Left lung (tissue), 10 donors: ENCODE data around the gene CCNC. TPM values are rescaled to one million over a fixed set of nuclear protein-coding genes. Genes with fewer than 3 reads are reported as not detected.

Experiments used
- ATAC-seq: fragments of 200-7000 bp; cut with Tn5 transposase; one replicate; pipeline ENCODE4 v1.9.1; 2020; ENCODE audit warnings: moderate library complexity
- DNase-seq, 4 donors: peaks; one replicate each; pipeline ENCODE4 v3.0.0-alpha.2; 2013 to 2020
- H3K27ac ChIP-seq, 2 donors: fragments of 200-600 bp; sonication (generic) in 1 of 2; one replicate each; pipeline versions ENCODE4 v1.5.0 to v1.8.0; 2020 to 2021
- H3K27me3 ChIP-seq, 2 donors: fragments of 200-600 bp; sonication (generic) in 1 of 2; one replicate each; pipeline versions ENCODE4 v1.5.0 to v1.8.0; 2020 to 2021
- H3K36me3 ChIP-seq, 2 donors: fragments of 200-600 bp; sonication (generic) in 1 of 2; one replicate each; pipeline versions ENCODE4 v1.5.0 to v1.8.0; 2020 to 2021
- H3K4me1 ChIP-seq, 2 donors: fragments of 200-600 bp; one replicate each; pipeline ENCODE4 v1.8.0; 2021
- H3K4me3 ChIP-seq, 2 donors: fragments of 200-600 bp; sonication (generic) in 1 of 2; one replicate each; pipeline versions ENCODE4 v1.5.0 to v1.8.0; 2020 to 2021; ENCODE audit warnings: mild to moderate bottlenecking in 1 of 2
- H3K9me3 ChIP-seq, 2 donors: fragments of 200-600 bp; sonication (generic) in 1 of 2; one replicate each; pipeline versions ENCODE4 v1.5.0 to v1.8.0; 2020 to 2021
- CTCF ChIP-seq, 2 donors: fragments of 200-600 bp; sonication (generic) in 1 of 2; IDR thresholded peaks; one replicate each; pipeline versions ENCODE4 v1.5.0 to v1.8.0; 2021; ENCODE audit warnings: antibody characterized with exemption in 2 of 2
- intact Hi-C, 2 donors: fragments of 100-400 bp; cut with DNase I; formaldehyde crosslinking; loops; one replicate each; pipeline versions ENCODE4 v1.11.2 to v1.14.2; 2022
- polyA plus RNA-seq, 6 donors: library from polyadenylated mRNA; unstranded; fragments of 120-200 nt; gene quantifications; one replicate each; pipeline ENCODE4 v1.2.1, GENCODE V29; 2013; ENCODE audit not compliant: insufficient read length in 6 of 6
- total RNA-seq, 2 donors: library from RNA; stranded (reverse); fragmentation: NEBNext Ultra II Directional; extraction: Animal tissue kit (Norgen Biotek cat#: 25700); gene quantifications; one replicate each; pipeline ENCODE4 v1.2.1, GENCODE V29; 2021
- donor health status: DM: no; HTN: yes; CAD: no.
- donor health status: DM: no; HTN: no; CAD: no.

Gene CCNC
- total and polyA plus RNA-seq, 8 donors: 55.6 to 110 (median 86.8) TPM

DNA sequence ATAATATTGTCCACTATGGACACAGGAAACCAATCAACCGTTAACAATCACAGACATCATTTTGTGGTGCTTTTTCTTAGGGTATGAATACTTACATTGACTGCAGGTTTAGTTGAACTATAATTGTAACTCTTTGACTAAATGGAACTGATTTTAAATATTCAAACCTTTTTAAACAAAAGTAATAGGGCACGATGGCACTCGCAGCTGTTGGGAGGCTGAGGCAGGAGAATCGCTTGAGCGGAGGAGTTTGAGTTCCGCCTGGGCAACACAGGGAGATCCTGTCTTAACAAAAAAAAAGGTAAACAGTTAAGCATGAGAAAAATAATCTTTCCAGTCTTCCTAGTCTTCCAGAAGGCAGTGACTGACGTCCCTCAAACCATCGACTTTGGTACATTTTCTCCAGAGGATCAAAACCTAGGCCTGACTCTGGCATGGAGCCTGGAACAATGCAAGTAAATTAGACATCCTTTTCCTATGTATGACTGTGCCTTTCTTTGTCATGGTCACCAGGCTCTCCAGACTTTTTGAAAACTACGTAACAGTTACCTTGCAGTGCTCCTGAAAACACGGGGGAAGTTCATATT lies 21.5 kb upstream of the CCNC start:
- Histone ChIP-seq H3K36me3 (no peaks in the 10 kb centered on the region), H3K4me3 (no peak overlapping the region), H3K27me3 (peaks cover 74 to 84% of the 10 kb centered on the region in 2 donors), H3K27ac (no peak overlapping the region), H3K9me3 (no peaks in the 10 kb centered on the region), H3K4me1 (peaks cover 7 to 46% of the 10 kb centered on the region in 2 donors)
- DNase-seq (no peak), ATAC-seq (no peak)
- intact Hi-C loops: no loop called here
- TF ChIP-seq CTCF (IDR thresholded peaks at IDR 0.05): no peak

GRCh38 chr6:99589290-99589672 lies 20.8 kb upstream of the CCNC start:
- ATAC-seq (peak; percentile 41), DNase-seq (peak in 1 of 4 donors; percentile 72)
- Histone ChIP-seq H3K4me1 (peaks cover 7 to 46% of the 10 kb centered on the region in 2 donors), H3K4me3 (peak overlapping the region; percentile 29 to 39), H3K9me3 (no peaks in the 10 kb centered on the region), H3K36me3 (no peaks in the 10 kb centered on the region), H3K27me3 (peaks cover 67 to 80% of the 10 kb centered on the region in 2 donors), H3K27ac (no peak overlapping the region)
- no peak for TF ChIP-seq CTCF (IDR thresholded peaks at IDR 0.05)
- intact Hi-C loops: no loop called here

DNA sequence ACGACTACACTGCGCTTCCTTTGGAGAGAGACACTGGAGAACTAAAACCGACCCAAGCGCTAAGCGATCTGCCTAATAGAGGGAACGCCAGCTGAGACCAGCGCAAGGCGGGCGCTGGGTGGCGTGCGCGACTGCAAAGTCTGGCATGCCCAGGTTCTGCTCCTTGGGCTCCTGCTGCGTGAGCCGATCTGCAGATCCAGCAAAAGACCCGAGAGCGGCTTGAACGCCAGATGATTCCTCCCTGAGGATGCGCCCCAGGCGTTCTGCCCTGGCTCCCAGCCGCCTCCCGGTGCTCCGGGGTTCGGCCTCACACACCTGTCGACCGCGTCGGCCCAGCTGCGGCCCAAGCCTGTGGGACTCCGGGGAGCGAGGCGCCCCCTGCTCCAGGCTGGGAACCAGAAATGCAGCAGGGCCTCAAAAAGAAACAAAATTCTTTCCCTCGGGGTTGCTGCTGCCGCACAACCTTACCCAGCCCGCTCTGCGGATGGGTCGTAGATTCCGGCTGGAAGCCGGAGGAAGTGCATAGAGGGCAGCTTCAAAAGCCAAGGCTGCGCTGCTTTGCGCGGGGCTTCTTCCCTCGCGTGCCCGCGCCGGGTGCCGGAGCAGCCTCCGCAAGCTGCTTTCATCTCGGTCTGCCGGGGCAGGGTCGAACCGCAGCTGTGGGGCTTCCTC lies 20.3 kb upstream of the CCNC start:
- ATAC-seq (peak; percentile 99), DNase-seq (peak in 3 of 4 donors; percentile 69 to 91 (median 83))
- no peaks in the 10 kb centered on the region for H3K36me3 ChIP-seq
- H3K4me1 ChIP-seq: peaks cover 7 to 46% of the 10 kb centered on the region in 2 donors
- no peak overlapping the region for H3K27ac ChIP-seq
- intact Hi-C loops: no loop called here
- peak; percentile 25 to 46 for TF ChIP-seq CTCF (IDR thresholded peaks at IDR 0.05)
- H3K4me3 ChIP-seq: peak overlapping the region; percentile 29 to 39
- peaks cover 62 to 78% of the 10 kb centered on the region in 2 donors for H3K27me3 ChIP-seq
- H3K9me3 ChIP-seq: no peaks in the 10 kb centered on the region

DNA sequence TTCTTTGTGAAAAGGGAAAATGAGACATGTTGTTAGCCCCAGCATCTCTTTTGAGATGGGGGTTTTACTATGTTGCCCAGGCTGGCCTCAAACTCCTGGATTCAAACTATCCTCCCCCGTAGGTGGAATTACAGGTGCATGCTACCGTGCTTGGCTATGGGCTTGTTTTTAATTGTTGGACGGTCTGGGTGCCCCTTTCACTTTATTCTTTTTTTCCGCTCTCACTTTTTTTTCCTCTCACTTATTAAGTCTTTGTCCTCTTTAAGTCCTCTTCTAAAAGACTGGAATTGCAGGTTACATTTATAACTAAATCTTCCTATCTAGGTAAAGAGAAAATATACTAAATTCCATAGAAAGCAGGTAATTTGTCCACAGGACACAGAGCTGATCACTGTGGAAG lies 19.3 kb upstream of the CCNC start:
- intact Hi-C loops: no loop called here
- DNase-seq: no peak
- Histone ChIP-seq H3K4me3 (no peak overlapping the region), H3K9me3 (no peaks in the 10 kb centered on the region), H3K4me1 (peaks cover 7 to 43% of the 10 kb centered on the region in 2 donors), H3K36me3 (no peaks in the 10 kb centered on the region), H3K27ac (no peak overlapping the region), H3K27me3 (peaks cover 54 to 68% of the 10 kb centered on the region in 2 donors)
- no peak for ATAC-seq
- TF ChIP-seq CTCF (IDR thresholded peaks at IDR 0.05): no peak

GRCh38 chr6:99579781-99580180 lies 11.3 kb upstream of the CCNC start:
- Histone ChIP-seq H3K4me1 (no peaks in the 10 kb centered on the region), H3K36me3 (no peaks in the 10 kb centered on the region), H3K27ac (no peak overlapping the region), H3K4me3 (no peak overlapping the region), H3K27me3 (peaks cover 0 to 27% of the 10 kb centered on the region in 2 donors), H3K9me3 (no peaks in the 10 kb centered on the region)
- DNase-seq: no peak
- intact Hi-C loops: no loop called here
- no peak for TF ChIP-seq CTCF (IDR thresholded peaks at IDR 0.05)
- ATAC-seq: no peak
